Measurements from ENCODE around the gene SLC18A2. TPM values are rescaled to one million over a fixed set of nuclear protein-coding genes. Genes with fewer than 3 reads are reported as not detected.

SLC18A2 gene
- total and polyA plus RNA-seq, 9 of the 15 experiments (the other 6 are each of a cell fraction or from before 2014, with no cell fraction given) = 0.03 to 5.4 (median 0.40) TPM

GRCh38 chr10:117272195-117273076, 31.5 kb downstream of the SLC18A2 start (continued):
- no peak for TF ChIP-seq ATF6 (CRISPR knock-in tag; IDR thresholded peaks at IDR 0.05)
- TF ChIP-seq NR2C2 (CRISPR knock-in tag; IDR thresholded peaks at IDR 0.05) = no peak
- TF ChIP-seq NR2C2 (tag; IDR thresholded peaks at IDR 0.05) = peak; percentile 52
- TF ChIP-seq SIX5 (IDR thresholded peaks at IDR 0.05; ENCODE audit: borderline replicate concordance in 1 of 2, insufficient read depth in 1 of 2, low read depth in 1 of 2, low read length in 2 of 2) = no peak
- TF ChIP-seq ZFP36 (IDR thresholded peaks at IDR 0.05; ENCODE audit: low read depth, low read length, partially characterized antibody) = peak; percentile 25
- no peak for TF ChIP-seq ZNF830 (CRISPR knock-in tag; IDR thresholded peaks at IDR 0.05)
- TF ChIP-seq HBP1 (CRISPR knock-in tag; IDR thresholded peaks at IDR 0.05) = no peak
- 0 out of 2 replicates have a peak, but pooled peaks have one; percentile 40 for TF ChIP-seq ELF1 (tag; IDR thresholded peaks at IDR 0.05)
- TF ChIP-seq POLR2G (IDR thresholded peaks at IDR 0.05; ENCODE audit: low read depth, low read length) = no peak
- TF ChIP-seq ZNF280B (CRISPR knock-in tag; IDR thresholded peaks at IDR 0.05) = no peak
- TF ChIP-seq CTCFL (IDR thresholded peaks at IDR 0.05; ENCODE audit: borderline replicate concordance, insufficient read depth, low read depth, low read length, poor library complexity, severe bottlenecking) = no peak
- TF ChIP-seq ZNF507 (tag; conservative IDR thresholded peaks at IDR 0.05) = no peak
- no peak for TF ChIP-seq TAF15 (IDR thresholded peaks at IDR 0.05; ENCODE audit: low read depth, low read length)
- TF ChIP-seq ZNF740 (CRISPR knock-in tag; IDR thresholded peaks at IDR 0.05) = no peak
- no peak for TF ChIP-seq ZNF740 (tag; IDR thresholded peaks at IDR 0.05)
- TF ChIP-seq ZNF511 (CRISPR knock-in tag; IDR thresholded peaks at IDR 0.05) = no peak
- no peak for TF ChIP-seq MECOM (CRISPR knock-in tag; IDR thresholded peaks at IDR 0.05)
- no peak for TF ChIP-seq ZBTB17 (CRISPR knock-in tag; IDR thresholded peaks at IDR 0.05)
